ENCODE measurements around the gene AEBP1.

Gene AEBP1

GRCh38 chr7:44076101-44076895 lies 27.8 kb upstream of the AEBP1 start:
- Mint-ChIP-seq H3K27ac (peak overlapping the region; percentile 96), H3K9me3 (no peaks in the 10 kb centered on the region), H3K36me3 (peaks cover 74% of the 10 kb centered on the region), H3K4me1 (peaks cover 77% of the 10 kb centered on the region), H3K27me3 (no peaks in the 10 kb centered on the region), H3K4me3 (no peak overlapping the region)
- no peak for ATAC-seq

- Mint-ChIP-seq H3K36me3 (peaks cover 73% of the 10 kb centered on the region), H3K27ac (peak overlapping the region; percentile 96), H3K9me3 (no peaks in the 10 kb centered on the region), H3K4me3 (no peak overlapping the region), H3K27me3 (no peaks in the 10 kb centered on the region), H3K4me1 (peaks cover 74% of the 10 kb centered on the region)
- ATAC-seq: no peak
Measured at GRCh38 chr7:44077061-44077460, 27.1 kb upstream of the AEBP1 start.

- no peak overlapping the region for H3K4me3 Mint-ChIP-seq
- peaks cover 68% of the 10 kb centered on the region for H3K4me1 Mint-ChIP-seq
- peaks cover 67% of the 10 kb centered on the region for H3K36me3 Mint-ChIP-seq
- peak overlapping the region; percentile 96 for H3K27ac Mint-ChIP-seq
- no peaks in the 10 kb centered on the region for H3K27me3 Mint-ChIP-seq
- H3K9me3 Mint-ChIP-seq: no peaks in the 10 kb centered on the region
- no peak for ATAC-seq
Measured at GRCh38 chr7:44077681-44078091, 26.5 kb upstream of the AEBP1 start.

- H3K27me3 Mint-ChIP-seq: no peaks in the 10 kb centered on the region
- H3K9me3 Mint-ChIP-seq: no peaks in the 10 kb centered on the region
- H3K36me3 Mint-ChIP-seq: peaks cover 59% of the 10 kb centered on the region
- H3K27ac Mint-ChIP-seq: peak overlapping the region; percentile 96
- ATAC-seq: no peak
- H3K4me3 Mint-ChIP-seq: peak overlapping the region; percentile 21
- peaks cover 65% of the 10 kb centered on the region for H3K4me1 Mint-ChIP-seq
Measured at GRCh38 chr7:44078521-44078920, 25.6 kb upstream of the AEBP1 start.

- Mint-ChIP-seq H3K4me1 (peaks cover 62% of the 10 kb centered on the region), H3K36me3 (peaks cover 49% of the 10 kb centered on the region), H3K27me3 (no peaks in the 10 kb centered on the region), H3K4me3 (peak overlapping the region; percentile 29), H3K27ac (peak overlapping the region; percentile 96), H3K9me3 (no peaks in the 10 kb centered on the region)
- no peak for ATAC-seq
Measured at GRCh38 chr7:44079331-44080021, 24.7 kb upstream of the AEBP1 start.

- Mint-ChIP-seq H3K4me1 (peaks cover 55% of the 10 kb centered on the region), H3K9me3 (no peaks in the 10 kb centered on the region), H3K4me3 (no peak overlapping the region), H3K27me3 (no peaks in the 10 kb centered on the region), H3K27ac (peak overlapping the region; percentile 98), H3K36me3 (peaks cover 44% of the 10 kb centered on the region)
- no peak for ATAC-seq
Measured at GRCh38 chr7:44080118-44080517, 24.0 kb upstream of the AEBP1 start.

GRCh38 chr7:44080686-44081265 lies 23.4 kb upstream of the AEBP1 start:
- Mint-ChIP-seq H3K4me3 (peak overlapping the region; percentile 86), H3K9me3 (no peaks in the 10 kb centered on the region), H3K4me1 (peaks cover 53% of the 10 kb centered on the region), H3K36me3 (peaks cover 37% of the 10 kb centered on the region), H3K27me3 (no peaks in the 10 kb centered on the region), H3K27ac (peak overlapping the region; percentile 98)
- ATAC-seq: no peak

GRCh38 chr7:44081266-44081748 lies 22.8 kb upstream of the AEBP1 start:
- Mint-ChIP-seq H3K27ac (peak overlapping the region; percentile 98), H3K4me3 (peak overlapping the region; percentile 86), H3K27me3 (no peaks in the 10 kb centered on the region), H3K9me3 (no peaks in the 10 kb centered on the region), H3K4me1 (peaks cover 53% of the 10 kb centered on the region), H3K36me3 (peaks cover 34% of the 10 kb centered on the region)
- no peak for ATAC-seq

GRCh38 chr7:44082541-44083207 lies 21.5 kb upstream of the AEBP1 start:
- Mint-ChIP-seq H3K27me3 (no peaks in the 10 kb centered on the region), H3K9me3 (no peaks in the 10 kb centered on the region), H3K4me1 (peaks cover 50% of the 10 kb centered on the region), H3K36me3 (peaks cover 22% of the 10 kb centered on the region), H3K27ac (peak overlapping the region; percentile 98), H3K4me3 (peak overlapping the region; percentile 86)
- ATAC-seq: peak; percentile 97

GRCh38 chr7:44083796-44084195 lies 20.3 kb upstream of the AEBP1 start:
- Mint-ChIP-seq H3K36me3 (peaks cover 11% of the 10 kb centered on the region), H3K27me3 (no peaks in the 10 kb centered on the region)
- no peak for ATAC-seq

GRCh38 chr7:44084701-44085100 lies 19.4 kb upstream of the AEBP1 start:
- H3K4me3 Mint-ChIP-seq: no peak overlapping the region
- no peak overlapping the region for H3K27ac Mint-ChIP-seq
- no peaks in the 10 kb centered on the region for H3K27me3 Mint-ChIP-seq
- no peaks in the 10 kb centered on the region for H3K9me3 Mint-ChIP-seq
- peaks cover 9% of the 10 kb centered on the region for H3K36me3 Mint-ChIP-seq
- ATAC-seq: no peak
- peaks cover 33% of the 10 kb centered on the region for H3K4me1 Mint-ChIP-seq

More at GRCh38 chr7:44083796-44084195, 20.3 kb upstream of the AEBP1 start:
- H3K4me3 Mint-ChIP-seq: peak overlapping the region; percentile 49
- H3K27ac Mint-ChIP-seq: no peak overlapping the region
- peaks cover 38% of the 10 kb centered on the region for H3K4me1 Mint-ChIP-seq
- H3K9me3 Mint-ChIP-seq: no peaks in the 10 kb centered on the region

GRCh38 chr7:44085546-44085945 lies 18.6 kb upstream of the AEBP1 start:
- ATAC-seq: no peak
- Mint-ChIP-seq H3K27me3 (no peaks in the 10 kb centered on the region), H3K4me1 (peaks cover 24% of the 10 kb centered on the region), H3K4me3 (no peak overlapping the region), H3K27ac (no peak overlapping the region), H3K36me3 (peaks cover 9% of the 10 kb centered on the region), H3K9me3 (no peaks in the 10 kb centered on the region)

GRCh38 chr7:44086627-44087026 lies 17.5 kb upstream of the AEBP1 start:
- no peaks in the 10 kb centered on the region for H3K9me3 Mint-ChIP-seq
- H3K4me1 Mint-ChIP-seq: peaks cover 13% of the 10 kb centered on the region
- no peak overlapping the region for H3K27ac Mint-ChIP-seq
- no peak for ATAC-seq
- no peaks in the 10 kb centered on the region for H3K27me3 Mint-ChIP-seq
- no peak overlapping the region for H3K4me3 Mint-ChIP-seq
- no peaks in the 10 kb centered on the region for H3K36me3 Mint-ChIP-seq

GRCh38 chr7:44087911-44088838 lies 16.0 kb upstream of the AEBP1 start:
- no peaks in the 10 kb centered on the region for H3K36me3 Mint-ChIP-seq
- no peak overlapping the region for H3K4me3 Mint-ChIP-seq
- no peak for ATAC-seq
- H3K4me1 Mint-ChIP-seq: peaks cover 7% of the 10 kb centered on the region
- no peak overlapping the region for H3K27ac Mint-ChIP-seq
- H3K9me3 Mint-ChIP-seq: no peaks in the 10 kb centered on the region
- no peaks in the 10 kb centered on the region for H3K27me3 Mint-ChIP-seq
